PFSK-1 (cell line): ENCODE data around the gene EIPR1.

Source experiments
- FOXP2 ChIP-seq: optimal IDR thresholded peaks from 2 replicates; pipeline ENCODE3; 2011; ENCODE audit warnings: borderline replicate concordance, control low read depth, inconsistent platforms; ENCODE audit not compliant: insufficient read depth; ENCODE audit errors: extremely low read length, extremely low read depth
- POLR2AphosphoS5 ChIP-seq: IDR thresholded peaks from 2 replicates; pipeline ENCODE4 v1.6.1; 2012; ENCODE audit warnings: low read depth, mild to moderate bottlenecking, control low read depth, low read length, moderate library complexity
- SIN3A ChIP-seq: IDR thresholded peaks from 2 replicates; pipeline ENCODE4 v1.6.1; 2012; ENCODE audit warnings: mild to moderate bottlenecking, low read length, moderate library complexity, borderline replicate concordance; ENCODE audit not compliant: insufficient read depth
- TAF1 ChIP-seq: IDR thresholded peaks from 2 replicates; pipeline ENCODE4 v1.6.1; 2012; ENCODE audit warnings: low read length, control low read depth, borderline replicate concordance; ENCODE audit not compliant: insufficient read depth
- TF ChIP-seq, protein P1 (sequence below), 2 experiments: IDR thresholded peaks; 2 replicates each; pipeline versions ENCODE4 v1.6.1 to v1.8.0; 2011 to 2012; ENCODE audit warnings: low read depth in 2 of 2, low read length in 2 of 2, control low read depth in 1 of 2, inconsistent platforms in 1 of 2, mild to moderate bottlenecking in 1 of 2, moderate library complexity in 1 of 2; ENCODE audit not compliant: insufficient read depth in 1 of 2

EIPR1 gene

DNA sequence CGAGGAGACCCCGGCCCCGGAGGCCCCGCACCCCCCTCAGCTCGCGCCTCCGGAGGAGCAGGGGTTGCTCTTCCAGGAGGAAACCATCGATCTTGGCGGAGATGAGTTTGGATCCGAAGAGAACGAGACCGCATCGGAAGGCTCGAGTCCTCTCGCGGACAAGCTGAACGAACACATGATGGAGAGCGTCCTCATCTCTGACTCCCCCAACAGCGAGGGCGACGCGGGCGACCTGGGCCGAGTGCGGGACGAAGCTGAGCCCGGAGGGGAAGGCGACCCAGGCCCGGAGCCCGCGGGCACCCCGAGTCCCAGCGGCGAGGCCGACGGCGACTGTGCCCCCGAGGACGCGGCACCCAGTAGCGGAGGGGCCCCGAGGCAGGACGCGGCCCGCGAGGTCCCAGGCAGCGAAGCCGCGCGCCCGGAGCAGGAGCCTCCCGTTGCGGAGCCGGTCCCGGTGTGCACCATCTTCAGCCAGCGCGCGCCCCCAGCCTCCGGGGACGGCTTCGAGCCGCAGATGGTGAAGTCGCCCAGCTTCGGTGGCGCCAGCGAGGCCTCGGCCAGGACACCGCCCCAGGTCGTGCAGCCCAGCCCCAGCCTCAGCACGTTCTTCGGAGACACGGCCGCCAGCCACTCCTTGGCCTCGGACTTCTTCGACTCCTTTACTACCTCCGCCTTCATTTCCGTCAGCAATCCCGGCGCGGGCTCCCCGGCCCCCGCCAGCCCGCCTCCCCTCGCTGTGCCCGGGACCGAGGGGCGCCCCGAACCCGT is 10.2 kb upstream of the EIPR1 start:
- TF ChIP-seq TAF1, result no peak
- TF ChIP-seq SIN3A, result no peak
- TF ChIP-seq, protein P1, sequence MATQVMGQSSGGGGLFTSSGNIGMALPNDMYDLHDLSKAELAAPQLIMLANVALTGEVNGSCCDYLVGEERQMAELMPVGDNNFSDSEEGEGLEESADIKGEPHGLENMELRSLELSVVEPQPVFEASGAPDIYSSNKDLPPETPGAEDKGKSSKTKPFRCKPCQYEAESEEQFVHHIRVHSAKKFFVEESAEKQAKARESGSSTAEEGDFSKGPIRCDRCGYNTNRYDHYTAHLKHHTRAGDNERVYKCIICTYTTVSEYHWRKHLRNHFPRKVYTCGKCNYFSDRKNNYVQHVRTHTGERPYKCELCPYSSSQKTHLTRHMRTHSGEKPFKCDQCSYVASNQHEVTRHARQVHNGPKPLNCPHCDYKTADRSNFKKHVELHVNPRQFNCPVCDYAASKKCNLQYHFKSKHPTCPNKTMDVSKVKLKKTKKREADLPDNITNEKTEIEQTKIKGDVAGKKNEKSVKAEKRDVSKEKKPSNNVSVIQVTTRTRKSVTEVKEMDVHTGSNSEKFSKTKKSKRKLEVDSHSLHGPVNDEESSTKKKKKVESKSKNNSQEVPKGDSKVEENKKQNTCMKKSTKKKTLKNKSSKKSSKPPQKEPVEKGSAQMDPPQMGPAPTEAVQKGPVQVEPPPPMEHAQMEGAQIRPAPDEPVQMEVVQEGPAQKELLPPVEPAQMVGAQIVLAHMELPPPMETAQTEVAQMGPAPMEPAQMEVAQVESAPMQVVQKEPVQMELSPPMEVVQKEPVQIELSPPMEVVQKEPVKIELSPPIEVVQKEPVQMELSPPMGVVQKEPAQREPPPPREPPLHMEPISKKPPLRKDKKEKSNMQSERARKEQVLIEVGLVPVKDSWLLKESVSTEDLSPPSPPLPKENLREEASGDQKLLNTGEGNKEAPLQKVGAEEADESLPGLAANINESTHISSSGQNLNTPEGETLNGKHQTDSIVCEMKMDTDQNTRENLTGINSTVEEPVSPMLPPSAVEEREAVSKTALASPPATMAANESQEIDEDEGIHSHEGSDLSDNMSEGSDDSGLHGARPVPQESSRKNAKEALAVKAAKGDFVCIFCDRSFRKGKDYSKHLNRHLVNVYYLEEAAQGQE (IDR thresholded peaks at IDR 0.05; ENCODE audit: insufficient read depth in 1 of 2, low read depth in 2 of 2, low read length in 2 of 2), result no peak
- TF ChIP-seq POLR2AphosphoS5, result no peak
- no peak for TF ChIP-seq FOXP2

DNA sequence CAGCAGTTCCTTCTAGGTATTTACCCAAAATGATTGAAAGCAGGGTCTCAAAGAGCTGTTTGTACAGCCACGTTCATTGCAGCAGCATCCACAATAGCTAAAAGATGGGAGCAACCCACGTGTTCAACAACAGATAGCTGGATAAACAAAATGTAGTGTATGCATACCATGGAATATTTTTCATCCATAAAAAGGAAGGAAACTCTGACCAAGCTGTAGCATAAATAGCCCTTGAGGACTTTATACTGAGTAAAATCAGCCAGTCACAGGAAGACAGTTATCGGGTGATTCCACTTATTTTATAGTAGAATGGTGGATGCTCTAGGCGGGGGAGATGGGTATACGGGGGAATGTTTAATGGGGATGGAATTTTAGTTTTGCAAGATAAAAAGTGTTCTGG is 9.4 kb upstream of the EIPR1 start:
- TF ChIP-seq TAF1, result no peak
- TF ChIP-seq, protein P1 (IDR thresholded peaks at IDR 0.05; ENCODE audit: insufficient read depth in 1 of 2, low read depth in 2 of 2, low read length in 2 of 2), result no peak

DNA sequence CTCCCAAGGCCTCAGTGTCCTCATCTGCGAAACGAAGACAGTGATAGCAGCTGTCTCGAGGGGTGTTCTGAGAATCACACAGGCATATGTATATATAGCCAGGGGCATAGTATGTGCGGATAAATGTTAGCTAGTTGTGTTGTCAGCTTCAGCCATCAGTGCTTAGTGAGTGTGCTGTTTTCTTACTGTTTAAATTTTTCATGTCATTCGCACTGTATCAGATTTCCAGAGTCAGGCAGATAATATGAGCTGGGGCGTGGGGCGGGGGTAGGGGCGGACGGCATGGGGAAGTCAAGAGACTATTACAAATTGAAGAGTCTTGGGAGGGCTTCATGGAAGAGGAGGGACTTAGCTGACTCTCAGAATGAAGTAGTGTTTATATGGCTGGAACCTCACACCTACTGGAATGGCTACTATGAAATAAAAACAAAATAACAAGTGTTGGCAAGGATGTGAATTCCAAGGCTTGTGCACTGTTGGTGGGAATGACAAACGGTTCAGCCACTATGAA is 8.9 kb upstream of the EIPR1 start:
- TF ChIP-seq FOXP2 (no peak), POLR2AphosphoS5 (no peak), TAF1 (no peak), SIN3A (no peak)
- TF ChIP-seq, protein P1 (IDR thresholded peaks at IDR 0.05; ENCODE audit: insufficient read depth in 1 of 2, low read depth in 2 of 2, low read length in 2 of 2), result no peak

DNA sequence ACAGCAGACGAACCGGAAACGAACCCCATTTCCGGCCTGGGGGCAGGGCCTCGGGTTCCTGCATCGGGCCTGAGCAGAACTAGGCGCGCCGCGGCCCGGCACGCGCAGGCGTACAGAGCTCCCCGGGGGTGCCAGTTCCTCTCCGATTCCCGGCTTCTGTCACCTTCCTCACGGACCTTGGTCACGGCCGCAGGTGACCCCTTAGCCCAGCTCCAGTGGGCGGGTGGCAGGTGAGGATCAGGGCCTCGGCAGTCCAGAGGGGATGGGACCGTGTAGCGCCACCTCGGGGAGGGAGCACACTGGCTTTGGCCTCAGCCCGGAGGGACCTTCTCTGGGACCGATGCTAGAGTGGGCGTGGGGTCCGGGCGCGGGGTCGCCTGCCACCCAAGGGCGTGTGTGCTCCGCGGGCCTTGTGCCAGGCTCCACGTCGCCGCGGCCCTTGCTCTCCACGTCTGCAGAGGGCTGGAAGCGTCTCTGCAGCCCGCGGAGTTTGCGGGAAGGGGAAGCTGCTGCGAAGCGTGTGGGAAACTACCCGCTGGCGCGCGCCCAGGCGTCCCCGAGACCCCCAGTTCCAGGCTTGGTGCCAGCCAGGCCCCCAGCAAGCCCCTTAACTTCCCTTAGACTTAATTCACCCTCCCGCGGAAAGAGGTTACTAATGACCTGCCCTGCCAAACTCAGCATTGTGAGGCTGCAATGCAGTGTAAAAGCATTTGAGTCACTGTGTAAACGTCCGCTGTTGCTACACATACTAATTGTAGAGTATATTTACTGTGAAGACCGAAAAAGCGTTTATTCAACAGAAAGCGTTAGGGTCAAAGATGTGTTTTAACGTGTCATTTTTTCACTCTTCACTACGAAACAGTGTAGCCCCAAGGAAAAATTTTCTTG is 2.3 kb upstream of the EIPR1 start, which contains the start of gene TRAPPC12:
TRAPPC12 (plus strand) TSS at position 48 of the 888 bp plus-strand sequence. CDS start 7,930 bp downstream, outside the sequence.
- TF ChIP-seq TAF1 (peak; percentile 63; the same call in 1 of the 2 replicates), FOXP2 (peak; percentile 79), SIN3A (no peak), POLR2AphosphoS5 (peak; percentile 95)
- TF ChIP-seq, protein P1 (IDR thresholded peaks at IDR 0.05; ENCODE audit: insufficient read depth in 1 of 2, low read depth in 2 of 2, low read length in 2 of 2), result no peak
